Activated CD4-positive, alpha-beta T cell treated with anti-CD3 and anti-CD28 coated beads for 36 hours (primary cell): ENCODE measurements around the gene EIF4A3. TPM values are rescaled to one million over a fixed set of nuclear protein-coding genes. Genes with fewer than 3 reads are reported as not detected.

Source experiments
- ATAC-seq: fragments of 200-7000 bp; cut with Tn5 transposase; one replicate; pipeline ENCODE4 v1.10.0; 2021; ENCODE audit warnings: mild to moderate bottlenecking, moderate library complexity
- CTCF ChIA-PET: fragments of 350-600 bp; sonication (Branson Sonifier 250); formaldehyde crosslinking; loops from one replicate; lab custom pipeline; 2021; ENCODE audit warnings: antibody characterized with exemption; lab: Charles Lee
- POLR2A ChIA-PET: fragments of 350-600 bp; sonication (Branson Sonifier 250); formaldehyde crosslinking; loops from one replicate; lab custom pipeline; 2021; ENCODE audit warnings: antibody characterized with exemption, inconsistent platforms; lab: Charles Lee
- DNase-seq: peaks from one replicate; pipeline ENCODE4 v3.0.0-alpha.2; 2020
- H3K27ac Mint-ChIP-seq: one replicate; pipeline ENCODE4 v1.8.0; 2021; ENCODE audit warnings: mixed read lengths
- H3K27me3 Mint-ChIP-seq: one replicate; pipeline ENCODE4 v1.8.0; 2021; ENCODE audit warnings: mixed read lengths
- H3K36me3 Mint-ChIP-seq: one replicate; pipeline ENCODE4 v1.8.0; 2021; ENCODE audit warnings: low read depth, mixed read lengths
- H3K4me1 Mint-ChIP-seq: one replicate; pipeline ENCODE4 v1.8.0; 2021; ENCODE audit warnings: mixed read lengths
- H3K4me3 Mint-ChIP-seq: one replicate; pipeline ENCODE4 v1.8.0; 2021; ENCODE audit warnings: mild to moderate bottlenecking, moderate library complexity, mixed read lengths
- H3K9me3 Mint-ChIP-seq: one replicate; pipeline ENCODE4 v1.8.0; 2021; ENCODE audit warnings: low read depth, mixed read lengths
- intact Hi-C, 2 experiments: fragments of 100-400 bp; cut with DNase I in 1 of 2; cut with micrococcal nuclease in 1 of 2; formaldehyde crosslinking; loops; one replicate each; pipeline versions ENCODE4 v1.14.2 to v1.15.1; 2022 to 2024; cut with DNase I, micrococcal nuclease
- total RNA-seq, 2 experiments: library from RNA; stranded (reverse); gene quantifications; one replicate each; pipeline ENCODE4 v1.2.3, GENCODE V29; 2021

EIF4A3 gene
- total RNA-seq, 2 experiments from 2014 or later: 103 to 141 TPM

DNA sequence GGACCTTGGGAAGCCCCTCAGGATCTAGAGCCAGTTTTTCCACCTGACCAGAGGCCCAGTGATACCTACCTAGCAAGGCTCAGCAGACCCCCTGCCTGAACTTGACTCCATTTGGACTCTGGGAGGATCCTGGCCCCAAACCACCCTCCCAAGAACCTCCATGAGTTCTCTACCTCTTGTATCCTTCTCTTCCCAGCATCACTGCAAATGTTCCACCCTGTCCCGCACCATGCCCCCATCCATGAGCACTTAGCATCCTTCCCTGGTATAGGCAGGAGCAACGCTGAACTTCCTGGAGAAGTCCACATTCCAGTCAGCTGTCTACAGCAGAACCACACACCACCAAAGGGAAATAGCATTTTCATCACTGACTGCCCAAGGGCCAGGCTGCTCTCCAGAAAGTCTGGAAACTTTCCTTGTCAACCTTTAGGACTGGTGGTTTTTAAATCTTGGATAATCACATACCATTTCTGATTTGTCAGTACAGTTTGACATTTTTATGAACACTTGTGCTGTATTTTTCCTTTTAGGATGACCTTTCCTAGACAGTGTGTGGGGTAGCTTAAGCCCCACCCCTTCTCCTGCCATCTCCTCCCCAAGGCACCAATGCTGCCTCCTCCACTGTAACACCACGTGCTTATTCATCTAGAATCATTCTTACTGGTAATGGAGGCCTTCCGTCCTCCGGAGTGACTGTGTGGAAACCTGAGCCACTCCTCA is 13.9 kb downstream of the EIF4A3 start:
- Mint-ChIP-seq H3K4me1 (no peaks in the 10 kb centered on the region), H3K27ac (no peak overlapping the region), H3K27me3 (peaks cover 4% of the 10 kb centered on the region), H3K4me3 (no peak overlapping the region), H3K36me3 (peaks cover 44% of the 10 kb centered on the region), H3K9me3 (no peaks in the 10 kb centered on the region)
- ChIA-PET POLR2A (interaction anchor here (0.6 to 2.1 kb wide), 3 partner anchors 8 to 13 kb away, joined by 3 to 12 read pairs (median 3); no protein-coding TSS in a partner anchor), CTCF (interaction anchor here (0.5 to 1.1 kb wide), 3 partner anchors 125 to 412 kb away, joined by 3 to 4 read pairs (median 3); partner anchors contain the start of gene RPTOR)
- DNase-seq (no peak), ATAC-seq (peak; percentile 9)
- intact Hi-C loops: no loop called here

GRCh38 chr17:80130992-80131391 is 15.9 kb downstream of the EIF4A3 start:
- ChIA-PET POLR2A (no interaction called here), CTCF (interaction anchor here (0.6 kb wide), 1 partner anchor 128 kb away, joined by 3 read pairs; no protein-coding TSS in a partner anchor)
- no peak overlapping the region for H3K27ac Mint-ChIP-seq
- H3K4me1 Mint-ChIP-seq: no peaks in the 10 kb centered on the region
- H3K27me3 Mint-ChIP-seq: peaks cover 10% of the 10 kb centered on the region
- peaks cover 27% of the 10 kb centered on the region for H3K36me3 Mint-ChIP-seq
- intact Hi-C loops: no loop called here
- ATAC-seq (no peak), DNase-seq (no peak)
- H3K4me3 Mint-ChIP-seq: no peak overlapping the region
- no peaks in the 10 kb centered on the region for H3K9me3 Mint-ChIP-seq

DNA sequence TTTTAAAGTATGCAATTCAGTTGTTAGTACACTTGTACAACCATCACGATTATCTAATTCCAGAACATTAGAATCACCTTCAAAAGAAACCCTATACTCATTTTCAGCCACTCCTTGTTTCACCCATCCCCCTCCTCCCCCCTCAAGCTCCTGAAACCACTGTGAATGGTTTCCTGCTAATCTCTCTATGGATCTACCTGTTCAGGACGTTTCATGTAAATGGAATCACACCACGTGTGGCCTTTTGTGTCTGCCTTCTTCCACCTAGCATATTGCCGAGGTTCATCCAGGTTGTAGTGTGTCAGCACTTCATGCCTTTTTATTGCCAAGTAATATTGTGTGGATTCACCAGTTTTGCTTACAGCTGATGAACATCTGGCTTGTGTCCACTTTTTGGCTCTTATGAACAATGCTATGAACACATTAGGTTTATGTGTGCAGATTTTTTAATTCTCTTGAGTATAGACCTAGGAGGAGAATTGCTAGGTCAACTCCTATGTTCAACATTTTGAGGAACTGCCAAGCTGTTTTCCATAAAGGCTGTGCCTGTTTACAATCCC is 17.8 kb downstream of the EIF4A3 start:
- H3K9me3 Mint-ChIP-seq: no peaks in the 10 kb centered on the region
- no peak for DNase-seq
- POLR2A ChIA-PET: no interaction called here
- intact Hi-C loops: no loop called here
- no peaks in the 10 kb centered on the region for H3K4me1 Mint-ChIP-seq
- no peak overlapping the region for H3K4me3 Mint-ChIP-seq
- H3K27me3 Mint-ChIP-seq: peaks cover 10% of the 10 kb centered on the region
- CTCF ChIA-PET: interaction anchor here (1.0 kb wide), 1 partner anchor 28 kb away, joined by 3 read pairs; the partner anchor contains the start of gene GAA
- H3K27ac Mint-ChIP-seq: no peak overlapping the region
- peaks cover 13% of the 10 kb centered on the region for H3K36me3 Mint-ChIP-seq
- no peak for ATAC-seq

DNA sequence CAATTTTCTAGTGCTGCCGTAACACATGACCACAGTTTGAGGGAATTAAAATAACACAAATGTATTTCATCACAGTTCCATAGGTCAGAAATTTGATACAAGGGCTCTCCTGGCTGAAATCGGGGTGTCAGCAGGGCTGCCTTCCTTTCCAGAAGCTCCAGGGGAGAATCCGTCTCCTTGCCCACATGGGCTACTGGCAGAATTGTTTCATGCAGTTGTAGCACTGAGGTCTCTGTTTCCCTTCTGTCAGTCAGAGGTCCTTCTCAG is 20.5 kb downstream of the EIF4A3 start:
- no peak overlapping the region for H3K27ac Mint-ChIP-seq
- intact Hi-C loops: no loop called here
- H3K36me3 Mint-ChIP-seq: no peaks in the 10 kb centered on the region
- H3K4me1 Mint-ChIP-seq: no peaks in the 10 kb centered on the region
- ChIA-PET POLR2A (no interaction called here), CTCF (interaction anchor here (1.1 kb wide), 1 partner anchor 25 kb away, joined by 3 read pairs; the partner anchor contains the start of gene GAA)
- H3K27me3 Mint-ChIP-seq: peaks cover 10% of the 10 kb centered on the region
- no peaks in the 10 kb centered on the region for H3K9me3 Mint-ChIP-seq
- H3K4me3 Mint-ChIP-seq: no peak overlapping the region
- no peak for ATAC-seq
- no peak for DNase-seq

GRCh38 chr17:80125656-80126448 is 21.1 kb downstream of the EIF4A3 start:
- Mint-ChIP-seq H3K27ac (no peak overlapping the region), H3K36me3 (no peaks in the 10 kb centered on the region), H3K9me3 (no peaks in the 10 kb centered on the region), H3K4me3 (no peak overlapping the region), H3K4me1 (no peaks in the 10 kb centered on the region), H3K27me3 (peaks cover 10% of the 10 kb centered on the region)
- ChIA-PET POLR2A (no interaction called here), CTCF (interaction anchor here (1.1 kb wide), 1 partner anchor 24 kb away, joined by 3 read pairs; the partner anchor contains the start of gene GAA)
- ATAC-seq (no peak), DNase-seq (no peak)
- intact Hi-C loops: no loop called here

DNA sequence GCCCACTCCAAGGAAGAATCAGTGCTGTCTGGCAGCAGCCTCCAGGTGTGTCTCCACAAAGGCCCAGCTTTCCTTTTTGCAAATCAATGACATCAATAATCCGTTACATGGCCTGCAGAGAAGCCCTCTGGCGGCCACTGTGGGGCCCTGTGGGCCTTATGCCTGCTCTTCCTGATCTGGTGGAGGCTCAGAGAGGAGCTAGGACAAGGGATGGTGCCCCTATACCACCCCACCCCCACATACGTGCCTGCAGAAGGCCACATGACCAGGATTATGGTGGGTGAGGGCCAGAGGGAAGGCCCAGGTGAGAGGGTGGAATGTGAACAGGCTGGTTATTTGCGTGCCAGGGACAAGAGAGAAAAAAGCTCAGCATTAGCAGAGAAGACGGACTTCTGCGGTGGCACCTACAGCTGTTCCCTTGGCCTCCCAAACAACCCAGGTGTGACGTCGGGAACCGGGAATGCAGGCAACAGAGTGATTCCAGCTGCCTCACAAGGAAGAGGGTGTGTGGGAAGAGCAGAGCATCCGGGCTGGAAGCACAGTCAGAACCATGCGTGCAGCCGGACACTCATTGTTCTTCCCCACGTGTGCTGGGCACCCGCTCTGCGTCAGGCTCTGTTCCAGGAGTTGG is 22.5 kb downstream of the EIF4A3 start:
- H3K27ac Mint-ChIP-seq: no peak overlapping the region
- H3K27me3 Mint-ChIP-seq: peaks cover 10% of the 10 kb centered on the region
- no peaks in the 10 kb centered on the region for H3K9me3 Mint-ChIP-seq
- ATAC-seq: no peak
- intact Hi-C loops: no loop called here
- H3K4me3 Mint-ChIP-seq: no peak overlapping the region
- no peak for DNase-seq
- ChIA-PET CTCF (interaction anchor here (0.6 to 1.0 kb wide), 5 partner anchors 9 to 36 kb away, joined by 3 read pairs; partner anchors contain the start of gene GAA), POLR2A (interaction anchor here (0.6 kb wide), 1 partner anchor 9 kb away, joined by 3 read pairs; no protein-coding TSS in a partner anchor)
- no peaks in the 10 kb centered on the region for H3K4me1 Mint-ChIP-seq
- H3K36me3 Mint-ChIP-seq: no peaks in the 10 kb centered on the region

- Mint-ChIP-seq H3K36me3 (no peaks in the 10 kb centered on the region), H3K4me1 (no peaks in the 10 kb centered on the region), H3K27me3 (peaks cover 8% of the 10 kb centered on the region), H3K27ac (no peak overlapping the region), H3K9me3 (no peaks in the 10 kb centered on the region), H3K4me3 (no peak overlapping the region)
- POLR2A ChIA-PET: no interaction called here
- CTCF ChIA-PET: interaction anchor here (0.6 to 1.0 kb wide), 2 partner anchors 9 to 22 kb away, joined by 3 read pairs; partner anchors contain the start of gene GAA
- intact Hi-C loops: no loop called here
- no peak for DNase-seq
- ATAC-seq: no peak
Observed at GRCh38 chr17:80123791-80124190, 23.1 kb downstream of the EIF4A3 start.

GRCh38 chr17:80122926-80123505 is 23.9 kb downstream of the EIF4A3 start:
- no peak overlapping the region for H3K27ac Mint-ChIP-seq
- ATAC-seq (no peak), DNase-seq (no peak)
- H3K4me1 Mint-ChIP-seq: no peaks in the 10 kb centered on the region
- intact Hi-C loops: no loop called here
- H3K27me3 Mint-ChIP-seq: peaks cover 5% of the 10 kb centered on the region
- H3K4me3 Mint-ChIP-seq: no peak overlapping the region
- H3K9me3 Mint-ChIP-seq: no peaks in the 10 kb centered on the region
- ChIA-PET POLR2A (no interaction called here), CTCF (no interaction called here)
- no peaks in the 10 kb centered on the region for H3K36me3 Mint-ChIP-seq

GRCh38 chr17:80122026-80122575 is 24.8 kb downstream of the EIF4A3 start:
- no peaks in the 10 kb centered on the region for H3K36me3 Mint-ChIP-seq
- intact Hi-C loops: no loop called here
- no peaks in the 10 kb centered on the region for H3K27me3 Mint-ChIP-seq
- ATAC-seq: no peak
- no peak for DNase-seq
- H3K27ac Mint-ChIP-seq: no peak overlapping the region
- H3K4me1 Mint-ChIP-seq: no peaks in the 10 kb centered on the region
- CTCF ChIA-PET: no interaction called here
- POLR2A ChIA-PET: no interaction called here
- H3K4me3 Mint-ChIP-seq: no peak overlapping the region
- H3K9me3 Mint-ChIP-seq: no peaks in the 10 kb centered on the region

DNA sequence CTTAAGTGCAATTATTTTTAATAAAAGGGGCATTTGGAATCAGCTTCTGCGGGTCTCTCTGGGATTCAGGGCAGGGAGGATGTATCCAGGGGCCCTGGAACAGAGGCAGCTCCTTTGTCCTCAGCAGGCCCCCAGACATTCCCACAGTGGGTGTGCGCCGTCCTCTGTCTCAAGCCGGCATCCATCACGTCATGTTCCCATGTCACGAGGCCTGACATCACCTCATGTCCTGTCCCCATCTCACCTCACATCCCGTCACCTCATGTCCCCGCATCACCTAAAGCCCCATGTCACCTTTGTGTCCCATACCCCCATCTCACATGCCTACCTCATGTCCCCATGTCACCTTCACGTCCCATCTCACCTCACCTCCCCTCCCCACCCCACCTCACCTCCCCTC is 27.1 kb downstream of the EIF4A3 start:
- Mint-ChIP-seq H3K9me3 (peaks cover 2% of the 10 kb centered on the region), H3K27me3 (no peaks in the 10 kb centered on the region), H3K36me3 (no peaks in the 10 kb centered on the region), H3K27ac (no peak overlapping the region), H3K4me3 (no peak overlapping the region), H3K4me1 (no peaks in the 10 kb centered on the region)
- no peak for DNase-seq
- POLR2A ChIA-PET: no interaction called here
- intact Hi-C loops: no loop called here
- CTCF ChIA-PET: interaction anchor here (0.6 kb wide), 1 partner anchor 455 kb away, joined by 3 read pairs; no protein-coding TSS in a partner anchor
- no peak for ATAC-seq
